HG03064 (cell line): ENCODE data around the gene MRGPRD.

Source experiments
- ATAC-seq: cut with Tn5 transposase; IDR thresholded peaks from one replicate; pipeline ENCODE4 v1.9.1; 2021; ENCODE audit warnings: low read depth; ENCODE audit not compliant: unreplicated experiment

MRGPRD gene

DNA sequence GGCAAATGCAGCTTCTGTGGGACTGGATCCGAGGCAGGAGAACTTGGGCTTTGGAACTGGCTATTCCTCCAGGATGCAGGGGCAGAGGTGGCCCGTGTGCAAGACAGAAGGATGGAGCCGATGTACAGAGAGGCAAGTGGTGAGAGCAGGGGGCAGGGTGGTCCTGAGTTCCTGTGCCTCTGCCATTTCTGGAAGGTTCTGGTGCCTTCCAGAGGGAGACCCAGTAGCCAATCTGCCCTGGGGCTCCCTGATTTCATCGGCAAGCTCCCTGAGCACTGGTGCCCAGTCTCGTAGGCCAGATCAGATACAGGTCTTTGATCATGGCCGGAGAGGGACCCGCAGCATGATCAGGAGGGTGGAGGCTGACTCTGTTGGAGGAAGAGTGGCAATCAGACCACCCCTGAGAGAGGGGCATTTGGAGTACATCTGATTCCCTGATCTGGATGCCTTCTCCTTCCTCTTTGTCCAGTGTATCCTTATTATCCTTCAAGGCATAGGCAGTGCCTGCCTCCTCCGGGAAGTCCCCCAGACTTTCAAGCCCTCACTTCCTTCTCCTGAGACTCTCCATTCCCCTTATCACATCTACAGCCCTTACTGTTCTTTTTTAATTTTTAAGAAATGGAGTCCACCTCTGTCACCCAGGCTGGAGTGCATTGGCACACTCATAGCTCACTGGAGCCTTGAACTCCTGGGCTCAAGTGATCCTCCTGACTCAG, 9.7 kb downstream of the MRGPRD start:
- no peak for ATAC-seq

DNA sequence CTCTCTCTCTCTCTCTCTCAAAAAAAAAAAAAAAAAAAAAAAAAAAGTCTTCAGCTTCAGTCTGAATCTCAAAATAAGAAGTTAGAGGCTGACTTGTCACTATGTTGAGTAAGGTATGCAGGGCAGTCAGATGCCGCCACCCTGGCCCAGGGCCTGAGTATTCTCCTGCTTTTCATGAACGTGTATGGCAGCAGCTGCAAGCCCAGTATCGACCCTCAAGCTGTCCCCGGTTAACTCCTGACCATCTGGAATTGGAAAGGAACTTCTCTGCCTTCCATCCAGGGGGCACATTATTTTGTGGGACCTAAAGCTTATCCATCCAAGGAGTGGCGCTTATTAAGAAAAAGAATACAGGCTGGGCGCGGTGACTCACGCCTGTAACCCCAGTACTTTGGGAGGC, 11.4 kb downstream of the MRGPRD start:
- ATAC-seq = no peak

DNA sequence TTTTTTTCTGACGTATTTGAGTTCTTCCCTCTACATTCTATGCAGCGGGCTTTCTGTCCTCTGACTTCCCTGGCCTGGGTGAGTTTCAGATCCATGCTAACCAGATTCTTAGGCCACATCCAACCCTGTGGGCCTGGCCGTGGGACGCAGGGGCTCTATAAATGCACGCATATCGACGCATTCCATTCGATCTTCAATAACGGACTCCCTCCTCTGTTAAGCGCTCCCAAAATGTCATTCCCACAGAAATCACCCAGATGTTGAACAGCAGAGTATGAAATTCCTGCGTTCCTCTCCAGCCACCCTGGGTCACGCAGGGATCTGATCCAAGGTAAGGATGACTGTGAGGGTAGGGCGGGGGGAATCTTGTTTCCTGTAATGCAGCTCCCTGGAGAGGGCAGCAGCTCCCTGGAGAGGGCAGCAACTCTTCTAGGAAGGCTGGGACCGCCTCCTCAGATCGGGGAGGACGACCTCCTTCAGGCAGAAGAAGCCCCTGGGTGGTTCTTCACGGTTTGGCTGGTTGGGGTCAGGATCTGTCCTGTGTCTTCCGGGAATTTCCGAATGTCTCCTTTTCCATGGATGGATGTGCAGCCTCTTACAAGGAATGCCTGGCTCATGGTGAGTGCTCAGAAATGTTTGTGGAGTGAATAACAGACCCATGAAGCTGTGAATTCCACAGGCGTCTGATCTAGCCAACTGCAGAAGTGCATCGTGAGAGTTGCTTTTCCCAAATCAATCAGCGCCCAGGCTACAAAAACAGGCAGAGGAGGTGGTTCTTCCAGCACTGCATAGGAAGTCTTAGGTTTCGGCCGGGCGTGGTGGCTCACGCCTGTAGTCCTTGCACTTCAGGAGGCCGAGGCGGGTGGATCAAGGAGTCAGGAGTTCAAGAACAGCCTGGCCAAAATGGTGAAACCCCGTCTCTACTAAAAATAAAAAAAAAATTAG, 12.2 kb downstream of the MRGPRD start:
- no peak for ATAC-seq

DNA sequence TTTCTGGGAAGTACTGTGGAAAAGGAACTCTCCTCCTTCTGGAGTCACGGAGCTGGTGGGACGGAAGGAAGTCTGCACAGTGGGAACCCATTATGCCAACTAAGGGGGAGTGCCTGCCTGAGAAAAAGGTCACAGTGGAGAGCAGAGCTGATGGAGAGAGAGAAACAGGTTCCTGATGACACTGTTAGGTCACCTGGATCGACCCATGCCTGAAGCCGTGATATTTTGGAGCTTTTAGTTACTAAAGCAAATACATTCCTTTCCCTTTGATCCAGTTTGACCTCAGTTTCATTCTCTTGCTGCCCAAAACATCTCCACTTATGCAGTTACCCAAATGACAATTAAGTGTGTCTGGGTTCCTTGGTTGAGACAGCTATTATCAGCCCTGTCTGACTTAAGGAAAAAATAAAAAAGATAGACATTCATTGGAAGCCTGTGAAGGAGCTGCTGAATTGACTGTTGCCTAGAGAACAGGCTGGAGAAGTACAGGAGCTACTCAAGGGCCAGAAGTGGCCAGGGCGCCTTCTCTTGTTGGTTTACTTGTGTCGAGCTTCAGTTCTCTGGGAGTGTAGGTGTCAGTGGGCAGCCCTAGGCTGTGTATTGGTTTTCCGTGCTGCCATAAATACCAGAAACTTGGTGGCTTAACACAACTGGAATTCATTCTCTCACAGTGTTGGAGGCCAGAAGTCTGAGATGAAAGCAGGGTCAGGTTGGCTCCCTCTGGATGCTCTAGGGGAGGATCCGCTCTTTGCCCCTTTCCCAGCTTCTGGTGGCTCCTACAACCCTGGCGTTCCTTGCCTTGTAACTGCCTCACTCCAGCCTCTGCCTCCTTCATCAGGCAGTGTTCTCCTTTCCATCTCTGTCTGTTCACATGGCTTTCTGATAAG, 13.6 kb downstream of the MRGPRD start:
- no peak for ATAC-seq

DNA sequence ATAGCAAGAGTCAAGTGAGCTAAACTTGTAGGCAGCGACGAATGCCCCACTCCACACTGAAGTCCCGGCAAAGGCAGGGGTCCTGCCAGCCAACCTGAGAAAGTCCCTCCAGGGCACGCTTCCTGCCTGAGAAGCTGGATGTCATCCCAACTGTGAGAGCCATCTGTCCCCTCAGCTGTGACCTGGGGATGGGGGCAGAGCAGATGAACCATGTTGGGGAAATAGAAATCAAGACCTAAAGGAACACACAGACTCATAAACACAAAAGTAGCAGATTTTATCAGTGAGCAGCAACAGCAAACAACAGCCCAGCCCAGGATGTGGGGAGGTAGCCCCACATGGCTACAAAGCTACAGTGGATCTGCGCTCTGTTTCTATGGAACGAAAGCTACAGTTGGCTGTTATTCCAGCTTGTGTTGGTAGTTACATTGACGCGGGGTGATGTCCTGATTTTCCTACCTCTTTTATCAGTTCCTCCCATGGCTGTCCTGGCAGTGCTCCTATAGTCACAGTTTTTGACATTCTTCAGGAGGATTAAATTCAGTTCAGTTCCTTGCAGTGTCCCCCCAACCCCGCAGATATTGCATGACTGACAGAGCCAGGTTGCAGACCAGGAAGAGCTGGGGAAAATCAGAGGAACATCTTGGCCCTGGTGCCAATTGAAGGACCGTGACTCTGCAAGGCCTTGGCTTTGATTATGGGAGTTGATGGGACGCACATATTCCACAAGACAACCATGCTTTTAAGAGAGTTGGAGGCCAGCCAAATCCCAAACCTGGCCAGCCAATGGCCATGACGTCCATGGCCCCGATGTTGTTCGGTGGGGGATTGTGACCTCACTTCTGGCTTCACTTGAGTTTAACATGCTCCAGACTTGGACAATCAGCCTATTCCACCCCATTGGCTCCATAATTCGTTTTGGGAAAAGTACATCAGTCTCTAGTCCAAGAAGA, 14.6 kb downstream of the MRGPRD start:
- ATAC-seq = no peak

DNA sequence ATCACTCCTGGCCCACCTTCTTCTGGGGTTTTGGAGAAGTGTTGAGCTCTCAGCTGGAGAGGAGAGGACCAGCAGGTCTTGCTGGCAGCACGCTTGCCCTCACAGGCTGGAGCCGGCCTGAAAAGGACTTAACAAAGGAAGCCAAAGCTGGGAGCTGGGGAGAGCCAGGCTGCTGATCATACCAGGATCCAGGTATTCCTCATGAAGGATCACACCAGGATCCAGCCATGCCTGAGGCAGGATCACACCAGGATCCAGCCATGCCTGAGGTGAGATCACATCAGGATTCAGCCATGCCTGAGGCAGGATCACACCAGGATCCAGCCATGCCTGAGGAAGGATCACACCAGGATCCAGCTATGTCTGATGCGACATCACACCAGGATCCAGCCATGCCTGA, 17.0 kb downstream of the MRGPRD start:
- no peak for ATAC-seq

DNA sequence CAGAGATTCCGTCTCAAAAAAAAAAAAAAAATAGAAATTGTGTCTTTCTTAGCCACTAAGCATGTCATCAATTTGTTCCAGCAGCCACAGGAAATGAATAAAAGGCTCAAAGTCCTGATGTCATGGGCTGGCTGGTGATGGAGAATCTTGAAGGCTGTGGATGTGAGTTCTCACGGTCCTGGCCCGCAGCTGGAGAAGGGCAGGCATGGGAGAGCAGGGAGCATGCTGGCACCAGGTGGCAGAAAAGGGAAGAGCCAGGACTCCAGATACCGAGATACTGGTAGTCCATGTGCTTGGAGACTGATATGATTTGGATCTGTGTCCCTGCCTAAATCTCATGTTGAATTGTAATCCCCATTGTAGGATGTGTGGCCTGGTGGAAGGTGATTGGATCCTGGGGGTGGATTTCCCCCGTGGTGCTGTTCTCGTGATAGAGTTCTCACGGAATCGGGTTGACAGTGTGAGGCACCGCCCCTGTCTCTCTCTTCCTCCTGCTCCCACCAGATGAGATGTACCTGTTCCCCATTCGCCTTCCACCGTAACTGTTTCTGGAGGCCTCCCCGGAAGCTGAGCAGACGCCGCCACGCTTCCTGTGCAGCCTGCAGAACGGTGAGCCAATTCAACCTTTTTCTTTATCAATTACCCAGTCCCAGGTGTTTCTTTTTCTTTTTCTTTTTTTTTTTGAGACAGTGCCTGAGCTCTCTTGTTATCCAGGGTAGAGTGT, 18.1 kb downstream of the MRGPRD start:
- ATAC-seq = no peak

DNA sequence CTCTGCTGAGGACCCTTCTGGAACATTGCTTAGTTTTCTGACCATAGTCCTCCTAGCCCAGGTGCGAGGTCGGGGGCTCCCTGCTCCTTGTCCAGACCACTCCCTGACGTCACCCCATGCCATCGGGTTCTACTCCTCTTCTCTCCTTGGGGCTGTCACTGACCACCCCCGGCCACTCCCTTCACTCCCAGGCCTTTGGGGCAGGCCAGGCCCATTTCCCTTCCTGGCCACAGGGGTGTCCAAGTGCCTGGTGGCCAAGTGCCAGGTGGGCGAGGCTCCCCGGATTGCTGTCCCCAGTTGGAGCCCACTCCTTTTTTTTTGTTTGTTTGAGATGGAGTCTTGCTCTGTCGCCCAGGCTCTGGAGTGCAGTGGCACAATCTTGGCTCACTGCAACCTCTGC, 19.5 kb downstream of the MRGPRD start:
- ATAC-seq = no peak

DNA sequence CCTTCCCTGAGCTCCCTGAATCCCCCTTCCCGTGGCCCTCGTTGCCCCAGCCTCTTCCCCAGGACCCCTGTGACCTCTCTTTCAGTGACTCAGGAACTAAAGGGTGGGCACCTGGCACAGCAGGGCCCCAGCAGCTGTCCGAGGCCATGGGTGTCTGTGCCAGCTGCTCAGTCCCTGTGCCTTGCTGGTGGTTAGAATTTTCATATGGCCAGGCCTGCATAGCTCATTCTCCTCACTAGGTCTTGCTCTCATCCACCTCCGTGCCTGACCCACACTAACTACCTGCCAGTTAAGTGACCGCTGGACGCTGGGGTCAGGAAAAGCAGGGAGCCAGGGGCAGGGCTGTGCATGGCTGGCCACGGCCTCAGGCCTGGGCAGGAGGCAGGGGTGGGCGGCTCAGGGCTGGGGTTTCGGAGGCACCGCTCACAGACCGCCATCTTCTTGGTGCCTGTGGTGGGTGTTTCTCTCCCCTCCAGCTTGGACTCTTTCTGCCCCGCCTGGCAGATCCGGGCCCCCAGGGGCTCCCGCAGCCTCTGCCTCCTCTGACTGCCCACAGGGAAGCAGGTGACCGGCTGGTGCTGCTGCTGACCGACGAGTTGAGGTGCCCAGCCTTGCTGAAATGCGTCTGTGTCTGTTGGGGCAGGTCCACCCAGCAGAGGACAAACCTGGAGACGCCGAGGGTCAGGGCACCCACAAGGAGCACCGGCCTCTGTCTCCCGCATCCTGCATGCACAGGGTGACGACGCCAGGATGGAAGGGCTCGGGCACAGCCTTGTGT, 20.3 kb downstream of the MRGPRD start:
- ATAC-seq = no peak

DNA sequence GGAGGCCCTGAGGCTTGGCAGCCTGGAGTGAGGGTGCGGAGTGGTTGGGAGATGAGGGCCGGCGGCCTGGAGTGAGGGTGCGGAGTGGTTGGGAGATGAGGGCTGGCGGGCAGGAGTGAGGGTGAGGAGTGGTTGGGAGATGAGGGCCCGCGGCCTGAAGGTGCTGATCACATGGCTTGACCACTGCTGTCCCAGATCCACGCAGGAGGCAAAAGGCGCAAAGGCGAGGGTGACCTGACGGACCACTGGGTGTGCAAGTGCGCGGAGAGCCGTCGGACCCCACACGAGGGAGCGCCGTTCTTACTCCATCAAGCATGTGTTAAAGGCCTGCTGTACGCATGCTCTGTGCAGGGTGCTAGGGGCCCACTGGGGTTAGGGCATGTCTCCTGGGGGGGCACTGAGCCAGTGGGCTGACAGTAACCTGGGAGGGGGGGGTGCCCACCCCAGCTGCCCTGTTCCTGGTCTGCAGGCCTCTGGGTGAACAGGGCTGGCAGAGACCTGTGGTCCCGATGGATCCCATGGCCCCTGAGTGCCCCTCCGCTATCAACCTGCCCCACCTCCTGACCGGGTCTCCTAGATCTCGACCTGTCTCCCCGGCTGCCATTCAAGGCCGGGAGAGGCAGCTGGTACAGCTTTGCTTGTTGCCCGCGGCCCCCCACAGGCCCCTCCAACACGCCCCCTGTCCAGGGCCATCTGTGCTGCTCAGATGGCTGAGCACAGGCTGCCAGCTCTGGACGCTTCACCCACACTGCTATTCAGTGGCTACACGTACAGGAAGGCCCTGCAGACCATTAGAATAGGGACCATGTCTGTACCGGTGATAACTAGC, 21.1 kb downstream of the MRGPRD start:
- no peak for ATAC-seq

DNA sequence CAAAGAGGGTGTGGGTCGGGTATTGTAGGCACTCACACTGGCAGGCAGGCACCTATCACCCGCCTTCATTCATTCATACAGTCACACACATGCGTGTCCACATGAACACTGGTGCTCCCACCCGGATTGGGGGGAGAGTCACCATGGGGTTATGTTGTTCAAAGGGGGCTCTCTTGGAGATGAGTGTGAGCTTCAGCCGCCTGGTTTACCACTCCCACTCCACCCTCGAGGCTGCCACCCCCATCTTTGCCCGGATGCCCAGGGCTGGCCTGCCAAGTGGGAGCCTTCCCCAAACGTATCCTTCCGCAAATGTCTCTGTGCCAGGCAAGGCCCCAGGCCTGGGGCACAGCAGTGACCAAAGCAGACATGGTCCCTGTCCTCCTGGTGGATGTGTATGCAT, 22.6 kb downstream of the MRGPRD start:
- no peak for ATAC-seq

DNA sequence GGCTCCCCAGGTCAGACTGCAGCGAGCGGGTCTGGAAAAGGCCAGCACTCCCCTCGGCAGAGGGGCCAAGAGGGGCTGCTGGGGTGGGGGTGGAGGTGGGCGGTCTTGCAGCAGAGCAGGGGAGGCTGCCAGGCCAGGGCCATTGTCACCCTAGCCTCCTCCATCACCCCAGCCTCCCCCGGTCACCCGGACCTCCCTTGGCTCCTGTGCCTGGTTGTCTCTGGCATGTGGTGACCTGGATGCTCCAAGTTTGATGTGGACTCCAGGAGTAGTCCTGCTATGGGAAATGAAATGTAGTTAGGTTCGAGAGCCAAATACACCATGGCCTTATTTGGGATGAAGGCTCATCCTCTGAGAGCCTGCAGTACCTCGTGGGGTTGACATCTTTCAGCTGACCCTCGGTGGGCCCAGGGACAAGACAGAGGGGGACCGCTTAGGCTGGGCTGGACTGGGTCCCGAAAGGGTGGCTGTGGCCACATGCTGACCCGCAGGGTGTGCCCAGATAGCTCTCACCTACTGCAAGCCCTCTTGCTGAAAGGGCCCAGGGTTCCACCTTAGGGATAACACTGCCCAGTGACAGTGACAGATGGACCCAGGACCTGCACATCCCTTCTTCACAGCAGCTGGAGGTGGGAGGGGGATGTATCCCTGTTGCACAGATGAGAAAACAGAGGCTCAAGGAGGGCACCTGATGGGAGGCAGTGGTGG, 24.1 kb downstream of the MRGPRD start:
- no peak for ATAC-seq

DNA sequence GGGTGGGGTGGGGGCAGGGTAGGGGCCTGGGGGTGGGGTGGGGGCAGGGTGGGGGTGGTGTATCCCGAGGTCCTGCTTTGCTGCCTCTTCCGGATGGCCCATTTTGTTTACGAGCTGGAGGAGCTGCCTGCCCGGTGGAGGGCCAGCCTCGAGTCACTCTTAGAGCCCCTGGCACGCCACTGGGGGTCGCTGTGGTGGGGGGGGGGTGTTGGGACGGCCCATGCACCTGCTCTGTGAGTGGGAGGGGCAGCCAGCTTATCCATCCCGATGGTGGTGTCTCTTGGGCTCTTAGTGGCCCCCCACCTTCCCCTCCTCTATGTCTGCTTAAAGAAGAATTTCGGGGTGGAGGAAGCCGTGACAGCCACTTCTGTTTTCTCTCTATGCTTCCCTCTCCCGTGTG, 24.6 kb downstream of the MRGPRD start:
- no peak for ATAC-seq

DNA sequence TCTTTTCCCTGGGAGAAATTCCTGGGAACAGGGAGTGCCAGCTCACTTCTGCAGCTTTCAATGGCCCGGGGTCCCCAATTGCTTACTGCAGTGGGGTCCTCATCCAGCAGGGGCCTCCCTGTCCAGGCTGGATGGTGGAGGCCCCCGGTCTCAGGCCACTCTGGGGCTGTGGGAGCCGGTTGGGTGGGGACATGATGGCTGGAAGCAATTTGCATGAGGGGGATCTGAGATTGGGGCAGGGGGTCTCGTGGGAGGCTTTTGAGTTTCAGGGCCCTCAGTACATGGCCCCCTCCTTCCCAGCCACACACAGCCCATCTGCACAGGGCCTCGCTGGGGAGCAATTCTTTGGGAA, 25.2 kb downstream of the MRGPRD start:
- no peak for ATAC-seq

DNA sequence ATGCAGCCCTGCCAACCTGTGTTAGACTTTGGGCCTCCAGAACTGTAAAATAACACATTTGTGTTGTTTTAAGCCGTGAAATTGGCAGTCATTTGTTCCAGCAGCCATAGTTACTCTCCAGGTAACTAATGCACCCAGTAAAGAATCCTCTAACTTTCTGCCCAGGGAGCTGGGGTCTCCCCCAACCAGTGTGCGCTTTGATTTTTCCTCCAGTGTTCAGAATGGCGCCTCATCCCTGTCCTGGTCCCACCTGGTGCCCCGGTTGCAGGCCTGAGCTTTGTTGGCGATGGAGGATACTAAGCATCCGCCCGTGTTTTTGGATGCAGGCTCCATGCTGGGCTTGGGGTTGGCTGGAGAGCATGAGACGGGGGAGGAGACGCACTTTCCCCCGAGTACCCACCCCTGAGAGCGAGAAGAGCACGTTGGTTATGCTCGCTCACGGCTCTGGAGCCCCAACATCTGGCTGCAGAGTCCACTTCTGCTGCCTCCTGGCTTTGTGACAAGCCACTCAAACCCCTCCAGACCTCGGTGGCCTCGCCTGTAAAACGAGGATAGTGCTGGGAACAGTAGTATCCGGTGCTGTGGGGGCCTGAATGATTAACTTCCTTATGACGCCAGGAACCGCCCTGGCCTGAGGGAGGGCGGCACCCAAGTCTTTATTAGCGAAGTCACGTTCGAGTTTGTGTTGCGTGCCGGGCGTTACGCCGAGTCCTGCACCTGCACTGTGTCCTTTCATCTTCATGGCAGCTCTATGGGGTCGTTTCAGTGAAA, 25.8 kb downstream of the MRGPRD start:
- ATAC-seq = no peak

DNA sequence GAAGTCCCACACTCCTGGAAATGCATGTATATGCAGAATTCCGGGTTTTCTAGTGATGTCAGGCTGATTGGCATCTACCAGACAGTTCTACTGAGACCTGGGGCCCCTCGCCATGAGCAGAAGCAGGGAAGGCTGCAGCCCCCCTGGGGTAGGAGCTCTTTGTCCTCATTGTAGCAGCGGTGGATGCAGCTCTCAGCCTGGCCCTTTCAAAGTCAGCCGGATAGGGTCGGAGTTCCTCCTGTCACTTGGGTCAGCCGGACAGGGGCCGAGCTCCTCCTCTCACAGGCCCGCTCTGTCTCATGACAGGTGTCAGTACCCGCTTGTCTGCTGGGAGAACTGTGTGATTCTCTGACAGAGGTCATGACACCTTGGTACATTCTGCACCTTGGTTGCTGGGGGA, 30.0 kb downstream of the MRGPRD start:
- ATAC-seq = no peak
